G401 (cell line): ENCODE measurements around the gene ADRM1. TPM values are rescaled to one million over a fixed set of nuclear protein-coding genes. Genes with fewer than 3 reads are reported as not detected.

Source experiments
- DNase-seq: peaks from one replicate; pipeline ENCODE4 v3.0.0-alpha.2; 2015; ENCODE audit warnings: low spot score
- in situ Hi-C: cut with HindIII; loops from 2 replicates; pipeline ENCODE4 v1.10.0; 2016; ENCODE audit warnings: low sequenced_read_pairs, mixed read lengths
- total RNA-seq: library from RNA; depleted of rRNA; stranded (reverse); fragments of >200 nt; shearing (Covaris generic); gene quantifications from 2 replicates; pipeline ENCODE4 v1.2.3, GENCODE V29; 2014

The ADRM1 gene
- total RNA-seq, 1 experiment from 2014 or later = 209 TPM

GRCh38 chr20:62293111-62293784, 9.5 kb upstream of the ADRM1 start:
- in situ Hi-C loops = loop anchor here (10.0 to 25.0 kb wide), 3 partner anchors 108 to 281 kb away; partner anchors contain the start of gene MTG2
- no peak for DNase-seq

GRCh38 chr20:62293946-62294345, 8.9 kb upstream of the ADRM1 start:
- in situ Hi-C loops = loop anchor here (10.0 to 25.0 kb wide), 3 partner anchors 109 to 282 kb away; partner anchors contain the start of gene MTG2

GRCh38 chr20:62294516-62294915, 8.3 kb upstream of the ADRM1 start:
- no peak for DNase-seq
- in situ Hi-C loops = loop anchor here (10.0 to 25.0 kb wide), 3 partner anchors 110 to 282 kb away; partner anchors contain the start of gene MTG2

More at GRCh38 chr20:62293946-62294345, 8.9 kb upstream of the ADRM1 start:
- DNase-seq = no peak

GRCh38 chr20:62296724-62297448, 5.9 kb upstream of the ADRM1 start:
- DNase-seq = no peak
- in situ Hi-C loops = loop anchor here (10.0 to 25.0 kb wide), 3 partner anchors 112 to 285 kb away; partner anchors contain the start of gene MTG2

- no peak for DNase-seq
- in situ Hi-C loops = loop anchor here (10.0 to 25.0 kb wide), 3 partner anchors 113 to 285 kb away; partner anchors contain the start of gene MTG2
These were observed 5.2 kb upstream of the ADRM1 start for GRCh38 chr20:62297449-62298227.

GRCh38 chr20:62298577-62299249, 4.1 kb upstream of the ADRM1 start:
- in situ Hi-C loops = loop anchor here (10.0 to 25.0 kb wide), 3 partner anchors 114 to 286 kb away; partner anchors contain the start of gene MTG2
- no peak for DNase-seq

GRCh38 chr20:62299666-62300236, 3.0 kb upstream of the ADRM1 start:
- no peak for DNase-seq
- in situ Hi-C loops = loop anchor here (10.0 to 25.0 kb wide), 3 partner anchors 115 to 287 kb away; partner anchors contain the start of gene MTG2

- in situ Hi-C loops = no loop called here
- no peak for DNase-seq
These were observed 2.5 kb upstream of the ADRM1 start for GRCh38 chr20:62300319-62300718.

- no peak for DNase-seq
- in situ Hi-C loops = no loop called here
These were observed 1.6 kb upstream of the ADRM1 start for GRCh38 chr20:62301111-62301668.

GRCh38 chr20:62301773-62302340, 940 bp upstream of the ADRM1 start:
- DNase-seq = peak; percentile 91
- in situ Hi-C loops = no loop called here

GRCh38 chr20:62303062-62303339, 204 bp downstream of the ADRM1 start:
- no peak for DNase-seq
- in situ Hi-C loops = no loop called here

- no peak for DNase-seq
These were observed 786 bp downstream of the ADRM1 start for GRCh38 chr20:62303340-62304226.

GRCh38 chr20:62304331-62305148, 1.7 kb downstream of the ADRM1 start:
- in situ Hi-C loops = no loop called here
- DNase-seq = no peak

More at GRCh38 chr20:62303340-62304226, 786 bp downstream of the ADRM1 start:
- in situ Hi-C loops = no loop called here

- DNase-seq = no peak
- in situ Hi-C loops = no loop called here
These were observed 2.5 kb downstream of the ADRM1 start for GRCh38 chr20:62305149-62305764.

- no peak for DNase-seq
- in situ Hi-C loops = no loop called here
These were observed 3.1 kb downstream of the ADRM1 start for GRCh38 chr20:62305765-62306413.
